Measurements from ENCODE around the gene TRIOBP. TPM values are rescaled to one million over a fixed set of nuclear protein-coding genes. Genes with fewer than 3 reads are reported as not detected.

TRIOBP gene
- total RNA-seq, 1 experiment from 2014 or later = 45.7 TPM

DNA sequence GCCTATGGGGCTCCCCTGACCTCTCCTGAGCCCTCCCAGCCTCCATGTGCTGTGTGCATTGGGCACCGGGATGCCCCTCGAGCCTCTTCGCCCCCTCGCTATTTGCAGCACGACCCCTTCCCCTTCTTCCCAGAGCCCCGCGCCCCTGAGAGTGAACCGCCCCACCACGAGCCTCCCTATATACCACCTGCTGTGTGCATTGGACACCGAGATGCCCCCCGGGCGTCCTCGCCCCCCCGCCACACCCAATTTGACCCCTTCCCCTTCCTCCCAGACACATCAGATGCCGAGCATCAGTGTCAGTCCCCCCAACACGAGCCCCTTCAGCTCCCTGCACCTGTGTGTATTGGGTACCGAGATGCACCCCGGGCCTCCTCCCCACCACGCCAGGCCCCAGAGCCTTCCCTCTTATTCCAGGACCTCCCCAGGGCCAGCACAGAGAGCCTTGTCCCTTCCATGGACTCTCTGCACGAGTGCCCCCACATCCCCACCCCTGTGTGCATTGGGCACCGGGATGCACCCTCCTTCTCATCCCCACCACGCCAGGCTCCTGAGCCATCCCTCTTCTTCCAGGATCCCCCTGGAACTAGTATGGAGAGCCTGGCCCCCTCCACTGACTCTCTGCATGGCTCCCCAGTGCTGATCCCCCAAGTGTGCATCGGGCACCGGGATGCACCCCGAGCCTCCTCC, 28.8 kb downstream of the TRIOBP start:
- H3K27me3 Mint-ChIP-seq (ENCODE audit: insufficient read depth, unreplicated experiment) = peaks cover 20% of the 10 kb centered on the region
- H3K27ac Mint-ChIP-seq (ENCODE audit: low read depth, unreplicated experiment) = no peak overlapping the region
- no peaks in the 10 kb centered on the region for H3K9me3 Mint-ChIP-seq (ENCODE audit: unreplicated experiment)
- DNase-seq (ENCODE audit: unreplicated experiment) = no peak
- BruUV-seq (replicated peaks) = no TSS peak
- intact Hi-C loops (cut with micrococcal nuclease) = loop anchor here (1.0 kb wide), 1 partner anchor 82 kb away; no protein-coding TSS in a partner anchor
- H3K4me3 Mint-ChIP-seq (ENCODE audit: unreplicated experiment) = no peak overlapping the region
- TF ChIP-seq CTCF (IDR thresholded peaks at IDR 0.05; ENCODE audit: unreplicated experiment) = no peak
- no peaks in the 10 kb centered on the region for H3K4me1 Mint-ChIP-seq (ENCODE audit: insufficient read depth, unreplicated experiment)
- CTCF ChIA-PET = no interaction called here
- POLR2A ChIA-PET = no interaction called here
- H3K36me3 Mint-ChIP-seq (ENCODE audit: insufficient read depth, unreplicated experiment) = peaks cover 7% of the 10 kb centered on the region

GRCh38 chr22:37726241-37726887, 29.5 kb downstream of the TRIOBP start:
- Mint-ChIP-seq H3K27me3 (ENCODE audit: insufficient read depth, unreplicated experiment) (peaks cover 20% of the 10 kb centered on the region), H3K36me3 (ENCODE audit: insufficient read depth, unreplicated experiment) (peaks cover 7% of the 10 kb centered on the region), H3K4me3 (ENCODE audit: unreplicated experiment) (no peak overlapping the region), H3K4me1 (ENCODE audit: insufficient read depth, unreplicated experiment) (no peaks in the 10 kb centered on the region), H3K9me3 (ENCODE audit: unreplicated experiment) (no peaks in the 10 kb centered on the region), H3K27ac (ENCODE audit: low read depth, unreplicated experiment) (no peak overlapping the region)
- BruUV-seq (replicated peaks) = no TSS peak
- CTCF ChIA-PET = no interaction called here
- POLR2A ChIA-PET = no interaction called here
- no peak for TF ChIP-seq CTCF (IDR thresholded peaks at IDR 0.05; ENCODE audit: unreplicated experiment)
- DNase-seq (ENCODE audit: unreplicated experiment) = peak; percentile 31
- intact Hi-C loops (cut with micrococcal nuclease) = loop anchor here (1.0 kb wide), 1 partner anchor 83 kb away; no protein-coding TSS in a partner anchor

GRCh38 chr22:37728620-37729019, 31.8 kb downstream of the TRIOBP start:
- peaks cover 7% of the 10 kb centered on the region for H3K36me3 Mint-ChIP-seq (ENCODE audit: insufficient read depth, unreplicated experiment)
- DNase-seq (ENCODE audit: unreplicated experiment) = no peak
- POLR2A ChIA-PET = interaction anchor here (0.8 to 2.6 kb wide), 9 partner anchors 9 to 79 kb away, joined by 3 to 14 read pairs (median 6); partner anchors contain the start of genes GCAT, NOL12 and PDXP
- intact Hi-C loops (cut with micrococcal nuclease) = no loop called here
- H3K4me3 Mint-ChIP-seq (ENCODE audit: unreplicated experiment) = no peak overlapping the region
- CTCF ChIA-PET = interaction anchor here (0.6 kb wide), 1 partner anchor 52 kb away, joined by 4 read pairs; no protein-coding TSS in a partner anchor
- no peaks in the 10 kb centered on the region for H3K4me1 Mint-ChIP-seq (ENCODE audit: insufficient read depth, unreplicated experiment)
- no peaks in the 10 kb centered on the region for H3K9me3 Mint-ChIP-seq (ENCODE audit: unreplicated experiment)
- no peak overlapping the region for H3K27ac Mint-ChIP-seq (ENCODE audit: low read depth, unreplicated experiment)
- BruUV-seq (replicated peaks) = no TSS peak
- H3K27me3 Mint-ChIP-seq (ENCODE audit: insufficient read depth, unreplicated experiment) = peaks cover 20% of the 10 kb centered on the region
- TF ChIP-seq CTCF (IDR thresholded peaks at IDR 0.05; ENCODE audit: unreplicated experiment) = no peak

GRCh38 chr22:37731804-37732471, 35.1 kb downstream of the TRIOBP start:
- H3K36me3 Mint-ChIP-seq (ENCODE audit: insufficient read depth, unreplicated experiment) = no peaks in the 10 kb centered on the region
- ChIA-PET CTCF (interaction anchor here (0.7 to 0.8 kb wide), 2 partner anchors 96 to 1286 kb away, joined by 3 to 4 read pairs; no protein-coding TSS in a partner anchor), POLR2A (no interaction called here)
- H3K9me3 Mint-ChIP-seq (ENCODE audit: unreplicated experiment) = no peaks in the 10 kb centered on the region
- no peak for TF ChIP-seq CTCF (IDR thresholded peaks at IDR 0.05; ENCODE audit: unreplicated experiment)
- no peak overlapping the region for H3K4me3 Mint-ChIP-seq (ENCODE audit: unreplicated experiment)
- no peak for DNase-seq (ENCODE audit: unreplicated experiment)
- no TSS peak for BruUV-seq (replicated peaks)
- H3K27ac Mint-ChIP-seq (ENCODE audit: low read depth, unreplicated experiment) = no peak overlapping the region
- no peaks in the 10 kb centered on the region for H3K27me3 Mint-ChIP-seq (ENCODE audit: insufficient read depth, unreplicated experiment)
- no peaks in the 10 kb centered on the region for H3K4me1 Mint-ChIP-seq (ENCODE audit: insufficient read depth, unreplicated experiment)
- intact Hi-C loops (cut with micrococcal nuclease) = no loop called here

All from MCF 10A (cell line).